DMS 273 (cell line): Measurements from ENCODE around the gene HMBS.
A peak's percentile ranks its signal among the peaks of the same experiment; 100 is the strongest.
"Not testable (repeated sequence)": the region's sequence is repeated elsewhere in the genome, so short reads cannot be mapped to it uniquely, and the experiment has no call there.

Experiments
- DNase-seq: peaks from one replicate; lab custom pipeline; 2025; ENCODE audit not compliant: unreplicated experiment; lab: John Stamatoyannopoulos, UW

The HMBS gene

GRCh38 chr11:119100994-119101758 is 16.5 kb downstream of the HMBS start:
- DNase-seq, result peak; percentile 32

GRCh38 chr11:119101759-119102423 is 17.2 kb downstream of the HMBS start, which contains the start of gene DPAGT1:
DPAGT1 (minus strand) TSS chr11:119101853; CDS start chr11:119101655, 198 bp downstream.
- peak; percentile 96 for DNase-seq

GRCh38 chr11:119103161-119103664 is 18.5 kb downstream of the HMBS start:
- not testable (repeated sequence) for DNase-seq

- peak; percentile 66 for DNase-seq
Observed at GRCh38 chr11:119103793-119104192, 19.1 kb downstream of the HMBS start.

GRCh38 chr11:119106564-119107537 is 22.2 kb downstream of the HMBS start, which contains the start of gene C2CD2L:
C2CD2L (plus strand) TSS chr11:119107344; CDS start chr11:119107742, 398 bp downstream.
- DNase-seq, result peak; percentile 92

GRCh38 chr11:119107538-119108145 is 23.0 kb downstream of the HMBS start:
- peak; percentile 41 for DNase-seq

- peak; percentile 45 for DNase-seq
Observed at GRCh38 chr11:119108146-119108856, 23.6 kb downstream of the HMBS start.

- DNase-seq, result no peak
Observed at GRCh38 chr11:119108857-119109221, 24.2 kb downstream of the HMBS start.

GRCh38 chr11:119109843-119110242 is 25.2 kb downstream of the HMBS start:
- DNase-seq, result no peak

- DNase-seq, result no peak
Observed at GRCh38 chr11:119110439-119110838, 25.8 kb downstream of the HMBS start.

GRCh38 chr11:119111361-119111925 is 26.8 kb downstream of the HMBS start:
- DNase-seq, result no peak

GRCh38 chr11:119112314-119113020 is 27.8 kb downstream of the HMBS start:
- DNase-seq, result no peak

GRCh38 chr11:119113716-119114115 is 29.0 kb downstream of the HMBS start:
- no peak for DNase-seq

GRCh38 chr11:119114351-119114750 is 29.7 kb downstream of the HMBS start:
- DNase-seq, result no peak

GRCh38 chr11:119115484-119116234 is 31.0 kb downstream of the HMBS start:
- no peak for DNase-seq

GRCh38 chr11:119116235-119116594 is 31.5 kb downstream of the HMBS start:
- DNase-seq, result no peak

GRCh38 chr11:119116601-119117000 is 31.9 kb downstream of the HMBS start:
- DNase-seq, result no peak

GRCh38 chr11:119117004-119117706 is 32.5 kb downstream of the HMBS start:
- DNase-seq, result no peak
